Calu3 (cell line): ENCODE data around the gene ADRB2. TPM values are rescaled to one million over a fixed set of nuclear protein-coding genes. Genes with fewer than 3 reads are reported as not detected.

ENCODE experiments used
- BruUV-seq: library from RNA; stranded (reverse); fragments of 400-500 nt; replicated peaks from 2 replicates; lab custom pipeline; 2021; lab: Mats Ljungman, UMichigan
- CTCF ChIA-PET: fragments of 300-600 bp; sonication (Branson Sonifier 250); formaldehyde crosslinking; loops from one replicate; lab custom pipeline; 2022; ENCODE audit warnings: antibody characterized with exemption; lab: Charles Lee
- DNase-seq: peaks from one replicate; pipeline ENCODE4 v3.0.0; 2022
- H3K27ac Mint-ChIP-seq: one replicate; pipeline ENCODE4 v1.8.0; 2022; ENCODE audit warnings: mixed read lengths; ENCODE audit not compliant: unreplicated experiment
- H3K27me3 Mint-ChIP-seq: one replicate; pipeline ENCODE4 v1.8.0; 2022; ENCODE audit warnings: mixed read lengths; ENCODE audit not compliant: unreplicated experiment
- H3K36me3 Mint-ChIP-seq: one replicate; pipeline ENCODE4 v1.8.0; 2022; ENCODE audit warnings: mild to moderate bottlenecking, moderate library complexity, mixed read lengths; ENCODE audit not compliant: insufficient read depth, unreplicated experiment
- H3K4me1 Mint-ChIP-seq: one replicate; pipeline ENCODE4 v1.8.0; 2022; ENCODE audit warnings: mild to moderate bottlenecking, low read depth, mixed read lengths; ENCODE audit not compliant: unreplicated experiment
- H3K4me3 Mint-ChIP-seq: one replicate; pipeline ENCODE4 v1.8.0; 2022; ENCODE audit warnings: mild to moderate bottlenecking, low read depth, moderate library complexity, mixed read lengths; ENCODE audit not compliant: unreplicated experiment
- H3K9me3 Mint-ChIP-seq: one replicate; pipeline ENCODE4 v1.8.0; 2022; ENCODE audit warnings: low read depth, mixed read lengths; ENCODE audit not compliant: unreplicated experiment
- CTCF ChIP-seq: fragments of 200-600 bp; IDR thresholded peaks from one replicate; pipeline ENCODE4 v1.8.0; 2022; ENCODE audit warnings: antibody characterized with exemption; ENCODE audit not compliant: unreplicated experiment
- intact Hi-C: fragments of 100-400 bp; cut with micrococcal nuclease; formaldehyde crosslinking; loops from one replicate; pipeline ENCODE4 v1.10.0; 2022; ENCODE audit not compliant: unreplicated experiment
- total RNA-seq: library from RNA; stranded (reverse); gene quantifications from 2 replicates; pipeline ENCODE4 v1.2.3, GENCODE V29; 2022

The ADRB2 gene
- total RNA-seq, 1 experiment from 2014 or later = 16.9 TPM

- DNase-seq = no peak
- CTCF ChIA-PET = interaction anchor here (1.1 to 1.3 kb wide), 2 partner anchors 9 to 10 kb away, joined by 3 read pairs; no protein-coding TSS in a partner anchor
- intact Hi-C loops = no loop called here
- no peak overlapping the region for H3K27ac Mint-ChIP-seq
- no peak overlapping the region for H3K4me3 Mint-ChIP-seq
- no TSS peak for BruUV-seq
- no peaks in the 10 kb centered on the region for H3K9me3 Mint-ChIP-seq
- H3K4me1 Mint-ChIP-seq = peaks cover 6% of the 10 kb centered on the region
- H3K36me3 Mint-ChIP-seq = no peaks in the 10 kb centered on the region
- TF ChIP-seq CTCF = no peak
- H3K27me3 Mint-ChIP-seq = no peaks in the 10 kb centered on the region
These were observed 11.3 kb upstream of the ADRB2 start for GRCh38 chr5:148815086-148815485.

- no TSS peak for BruUV-seq
- CTCF ChIA-PET = interaction anchor here (1.1 to 1.3 kb wide), 2 partner anchors 9 to 11 kb away, joined by 3 read pairs; no protein-coding TSS in a partner anchor
- H3K9me3 Mint-ChIP-seq = no peaks in the 10 kb centered on the region
These were observed 10.8 kb upstream of the ADRB2 start for GRCh38 chr5:148815578-148815977.

GRCh38 chr5:148816357-148816756 lies 10.1 kb upstream of the ADRB2 start:
- H3K4me1 Mint-ChIP-seq = no peaks in the 10 kb centered on the region
- intact Hi-C loops = no loop called here
- no peak overlapping the region for H3K4me3 Mint-ChIP-seq
- H3K36me3 Mint-ChIP-seq = no peaks in the 10 kb centered on the region
- no peaks in the 10 kb centered on the region for H3K9me3 Mint-ChIP-seq
- BruUV-seq = no TSS peak
- H3K27me3 Mint-ChIP-seq = no peaks in the 10 kb centered on the region
- CTCF ChIA-PET = interaction anchor here (1.3 kb wide), 1 partner anchor 10 kb away, joined by 3 read pairs; no protein-coding TSS in a partner anchor
- H3K27ac Mint-ChIP-seq = no peak overlapping the region
- no peak for DNase-seq
- TF ChIP-seq CTCF = no peak

More at GRCh38 chr5:148815578-148815977, 10.8 kb upstream of the ADRB2 start:
- DNase-seq = no peak
- H3K4me1 Mint-ChIP-seq = peaks cover 1% of the 10 kb centered on the region
- intact Hi-C loops = no loop called here
- H3K27me3 Mint-ChIP-seq = no peaks in the 10 kb centered on the region
- no peak overlapping the region for H3K27ac Mint-ChIP-seq
- TF ChIP-seq CTCF = no peak
- H3K4me3 Mint-ChIP-seq = no peak overlapping the region
- no peaks in the 10 kb centered on the region for H3K36me3 Mint-ChIP-seq

GRCh38 chr5:148816782-148817181 lies 9.6 kb upstream of the ADRB2 start:
- BruUV-seq = no TSS peak
- no peak for DNase-seq
- CTCF ChIA-PET = no interaction called here
- intact Hi-C loops = no loop called here
- no peaks in the 10 kb centered on the region for H3K36me3 Mint-ChIP-seq
- H3K27me3 Mint-ChIP-seq = no peaks in the 10 kb centered on the region
- no peak overlapping the region for H3K27ac Mint-ChIP-seq
- TF ChIP-seq CTCF = no peak
- H3K4me3 Mint-ChIP-seq = no peak overlapping the region
- H3K4me1 Mint-ChIP-seq = no peaks in the 10 kb centered on the region
- no peaks in the 10 kb centered on the region for H3K9me3 Mint-ChIP-seq
